Measurements from ENCODE around the gene ZNF236. TPM values are rescaled to one million over a fixed set of nuclear protein-coding genes. Genes with fewer than 3 reads are reported as not detected.

The ZNF236 gene
- total and polyA plus RNA-seq, 2 donors (not counting 1 experiment from before 2014, with no cell fraction given) = 8.9 to 39.5 TPM

DNA sequence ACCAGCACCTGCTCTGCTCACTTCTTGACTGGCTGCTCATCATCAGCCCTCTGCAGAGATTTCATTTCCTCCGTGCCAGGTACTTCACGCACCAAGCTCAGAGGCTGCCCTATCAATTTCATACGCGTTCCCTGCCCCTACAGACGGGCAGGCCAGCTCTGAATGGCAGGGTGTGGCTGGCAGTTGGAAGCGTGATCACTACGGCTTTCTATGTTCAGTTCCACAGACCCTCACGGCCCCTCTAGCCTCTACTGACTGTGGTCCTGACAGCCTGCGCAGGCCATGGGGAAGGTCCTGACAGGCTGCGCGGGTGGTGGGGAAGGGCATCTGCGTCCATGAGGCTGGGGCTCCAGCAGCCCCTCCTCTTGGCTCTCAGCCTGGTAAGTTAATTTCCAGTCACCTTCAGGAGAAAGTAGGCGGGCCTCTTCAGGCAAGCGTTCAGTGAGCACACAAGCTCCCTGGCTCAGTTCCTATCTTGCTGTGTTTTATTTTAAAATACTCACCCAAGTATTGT lies 154.8 kb downstream of the ZNF236 start:
- CTCF ChIA-PET = interaction anchor here (1.1 to 13.3 kb wide), 3 partner anchors 12 to 175 kb away, joined by 3 to 287 read pairs (median 19); no protein-coding TSS in a partner anchor

More for the DNA sequence above, 154.8 kb downstream of the ZNF236 start:
- intact Hi-C loops (cut with micrococcal nuclease) = no loop called here
- 93% methylated on average over 12 of the region's 14 CpGs for WGBS (ENCODE audit: insufficient coverage)
- Histone ChIP-seq H3K79me2 (ENCODE audit: control insufficient read depth, insufficient read depth, low read length) (no peaks in the 10 kb centered on the region), H4K20me1 (ENCODE audit: control insufficient read depth, insufficient read depth, low read length, poor library complexity, severe bottlenecking) (no peaks in the 10 kb centered on the region), H2AFZ (ENCODE audit: insufficient read depth, low read depth, low read length, poor library complexity, severe bottlenecking) (no peak overlapping the region), H3K9me3 (ENCODE audit: control extremely low read depth in 1 of 3, control insufficient read depth in 2 of 3, insufficient read depth in 1 of 3, low read length in 2 of 3) (peaks cover 0 to 6% (median 0%) of the 10 kb centered on the region in 3 donors), H3K4me1 (ENCODE audit: control insufficient read depth in 2 of 2, insufficient read depth in 2 of 2, low read length in 2 of 2) (peaks cover 52 to 53% of the 10 kb centered on the region in 2 donors), H3K4me3 (ENCODE audit: control extremely low read depth in 1 of 5, extremely low read depth in 1 of 5, insufficient read depth in 1 of 5, low read depth in 2 of 5, low read length in 4 of 5) (no peak overlapping the region), H3K27me3 (replicated peaks in 1 of 4; ENCODE audit: control extremely low read depth in 1 of 4, control insufficient read depth in 3 of 4, insufficient read depth in 4 of 4, low read length in 3 of 4) (no peaks in the 10 kb centered on the region), H3K9ac (ENCODE audit: low read length) (no peak overlapping the region), H3K36me3 (replicated peaks in 1 of 2; ENCODE audit: control extremely low read depth in 1 of 2, control insufficient read depth in 1 of 2, extremely low read depth in 1 of 2, insufficient read depth in 2 of 2, low read length in 1 of 2) (peaks cover 0 to 4% of the 10 kb centered on the region in 2 experiments), H3K4me2 (replicated peaks; ENCODE audit: low read depth, low read length, poor library complexity, severe bottlenecking) (peak overlapping the region; percentile 14), H3K27ac (ENCODE audit: low read length in 2 of 2) (peak overlapping the region in 1 of 2 donors; percentile 18)
- POLR2A ChIA-PET = interaction anchor here (0.7 to 2.6 kb wide), 3 partner anchors 10 to 19 kb away, joined by 4 to 13 read pairs (median 5); no protein-coding TSS in a partner anchor
- Mint-ChIP-seq H3K9me3 (ENCODE audit: insufficient read depth) (no peaks in the 10 kb centered on the region), H3K4me3 (peak overlapping the region; percentile 20), H3K27me3 (no peaks in the 10 kb centered on the region), H3K4me1 (peaks cover 62% of the 10 kb centered on the region), H3K27ac (peak overlapping the region; percentile 82)
- TF ChIP-seq EZH2 (IDR thresholded peaks at IDR 0.05; ENCODE audit: borderline replicate concordance, insufficient read depth, low read depth, low read length, poor library complexity, severe bottlenecking) (no peak), CTCF (IDR thresholded peaks at IDR 0.05) (no peak)
- DNase-seq = no peak
- ATAC-seq (ENCODE audit: low read depth) = no peak
